Inferior parietal cortex (tissue), 1 donor: ENCODE data around the gene TAP1.

Source experiments
- DNase-seq: peaks from one replicate; pipeline ENCODE4 v3.0.0-alpha.2; 2016; ENCODE audit errors: extremely low spot score

The TAP1 gene

GRCh38 chr6:32865724-32866443 is 12.4 kb upstream of the TAP1 start:
- DNase-seq: no peak

DNA sequence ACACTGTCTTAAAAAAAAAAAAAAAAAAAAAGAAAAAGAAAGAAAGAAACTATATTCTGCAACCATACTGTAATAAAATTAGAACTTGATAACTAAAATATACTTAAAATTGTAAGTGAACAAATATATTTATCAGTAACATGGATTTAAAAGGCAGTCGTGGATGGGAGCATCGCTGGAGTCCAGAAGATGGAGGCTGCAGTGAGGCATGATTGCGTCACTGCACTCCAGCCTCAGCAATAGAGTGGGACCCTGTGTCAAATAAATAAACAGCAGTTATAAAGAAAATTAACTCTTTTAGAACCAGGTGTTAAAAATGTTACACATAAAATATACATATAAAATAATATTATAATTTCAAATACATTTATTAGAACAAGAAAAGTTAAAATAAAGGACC is 9.2 kb upstream of the TAP1 start:
- no peak for DNase-seq

DNA sequence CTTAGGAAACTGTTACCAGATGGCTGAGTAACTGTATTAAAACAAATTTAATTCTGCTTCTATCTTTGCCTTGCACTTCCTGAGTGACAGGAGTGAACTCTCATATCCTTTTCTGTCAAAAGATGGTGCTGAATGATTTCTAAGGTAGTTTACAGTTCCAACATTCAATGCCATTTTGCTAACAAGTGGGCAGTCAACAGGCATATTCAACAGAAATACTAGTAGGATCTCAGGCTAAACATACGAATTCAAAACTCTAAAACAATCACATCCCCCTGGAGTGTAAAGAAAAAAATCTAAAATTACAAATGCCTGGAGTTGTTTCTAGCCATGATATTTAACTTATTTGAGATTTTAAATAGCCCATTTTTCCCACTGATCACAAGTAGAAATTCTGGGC is 7.2 kb upstream of the TAP1 start:
- no peak for DNase-seq

GRCh38 chr6:32858194-32858593 is 4.7 kb upstream of the TAP1 start:
- DNase-seq: no peak

GRCh38 chr6:32857156-32857891 is 3.8 kb upstream of the TAP1 start:
- DNase-seq: no peak

DNA sequence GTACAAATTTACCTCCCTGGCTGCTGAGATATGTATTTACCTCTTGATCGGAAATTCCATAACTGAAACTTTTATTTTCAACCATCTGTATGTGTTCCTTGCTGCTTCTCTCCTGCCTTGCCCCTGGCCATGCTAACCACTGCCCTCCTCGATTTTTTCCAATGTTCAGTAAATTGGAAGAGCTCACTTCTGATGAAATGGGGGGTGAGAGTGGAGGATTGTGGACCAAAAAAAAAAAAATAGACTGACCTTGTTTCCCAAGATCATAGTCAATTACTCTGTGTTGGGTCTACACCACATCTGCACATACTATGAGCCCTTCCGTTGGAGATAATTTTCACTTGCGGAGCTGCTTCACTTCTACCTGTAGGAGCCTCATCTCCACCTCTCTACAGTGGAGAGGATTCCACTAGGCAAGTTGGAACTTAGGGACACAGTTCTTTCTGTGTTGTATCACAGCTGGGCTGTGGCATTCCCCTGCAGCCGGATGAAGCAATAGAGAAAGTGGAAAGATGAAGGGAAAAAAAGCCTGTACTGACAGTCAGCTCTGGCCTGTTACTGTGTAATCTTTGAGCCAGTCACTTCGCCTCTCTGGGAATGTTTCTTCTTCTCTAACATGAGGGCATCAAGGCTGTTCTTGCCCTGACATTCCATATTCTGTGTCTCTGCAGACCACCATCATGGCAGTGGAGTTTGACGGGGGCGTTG is 2.1 kb upstream of the TAP1 start:
- DNase-seq: no peak

DNA sequence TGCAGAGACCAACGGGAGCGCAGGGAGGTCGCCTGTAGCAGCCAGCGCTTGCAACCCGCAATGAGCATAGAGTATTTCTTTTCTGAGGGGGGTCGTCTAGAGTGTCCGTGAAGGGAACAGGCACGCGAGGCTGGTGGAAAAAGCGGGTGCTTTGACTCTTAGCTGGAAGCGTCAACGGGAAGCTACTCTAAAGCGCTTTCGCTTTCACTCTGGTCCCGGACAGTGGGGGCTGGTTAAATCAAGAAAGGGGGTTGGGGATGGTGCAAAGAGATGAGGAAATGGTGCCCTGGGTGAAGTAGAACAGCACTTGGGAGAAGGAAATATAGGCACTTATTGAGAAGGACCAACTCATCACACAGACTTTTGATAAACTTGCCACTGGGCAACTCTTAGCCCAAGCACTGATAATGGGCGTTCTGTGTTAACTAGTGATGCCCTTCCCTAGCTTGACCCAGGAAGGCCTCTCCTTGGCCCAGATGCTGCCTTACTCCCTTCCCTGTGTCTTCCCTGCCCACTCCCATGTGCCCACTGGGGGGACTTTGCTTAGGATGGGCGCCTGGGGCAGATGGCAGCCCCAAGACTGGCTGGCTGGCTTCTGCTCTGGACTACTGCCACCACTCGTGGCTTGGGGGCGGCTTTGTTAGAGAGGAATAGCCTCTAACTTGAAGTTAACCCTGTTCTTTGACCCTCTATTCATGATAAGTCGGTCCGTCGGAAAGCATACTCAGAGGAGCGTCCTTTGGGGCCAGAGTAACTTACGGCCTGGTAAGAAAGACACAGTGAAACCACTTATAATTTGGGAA is 1.1 kb upstream of the TAP1 start:
- DNase-seq: peak; percentile 45

- peak; percentile 51 for DNase-seq
These were observed 512 bp downstream of the TAP1 start for GRCh38 chr6:32852844-32853540.

DNA sequence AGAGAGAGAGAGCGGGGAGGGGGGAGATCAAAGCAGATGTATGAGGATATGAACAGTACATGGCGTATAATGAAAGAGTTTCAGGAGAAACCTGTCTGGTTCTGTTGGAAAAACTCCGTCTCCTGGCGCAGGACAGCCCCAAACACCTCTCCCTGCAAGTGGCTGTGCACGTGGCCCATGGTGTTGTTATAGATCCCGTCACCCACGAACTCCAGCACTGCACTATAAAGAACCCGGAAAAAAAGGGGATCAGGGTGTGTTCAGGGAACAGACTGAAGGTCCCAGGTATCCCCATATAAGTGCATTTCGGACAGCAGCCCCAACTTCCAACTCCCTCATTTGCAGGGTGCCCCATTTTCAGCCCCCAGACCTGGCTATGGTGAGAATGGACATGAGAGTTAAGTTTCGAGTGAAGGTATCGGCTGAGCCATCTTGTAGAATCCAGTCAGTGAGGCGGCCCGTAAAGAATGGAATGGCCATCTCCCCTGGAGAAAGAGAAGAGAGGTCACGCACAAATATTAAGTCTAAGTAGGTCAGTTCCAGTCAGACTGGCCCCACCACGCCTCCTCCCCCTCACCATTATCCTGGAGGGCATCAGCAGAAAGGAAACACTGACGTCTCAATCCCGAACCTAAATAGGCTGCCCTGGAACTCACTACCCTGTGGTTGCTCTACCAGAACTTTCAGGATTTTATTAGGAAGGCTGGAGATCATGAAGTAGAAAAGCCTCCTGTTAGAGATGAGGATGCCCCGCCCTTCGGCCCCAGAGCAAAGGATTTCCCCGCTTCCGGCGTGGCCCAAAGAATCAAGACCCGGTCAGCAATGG is 1.3 kb downstream of the TAP1 start:
- no peak for DNase-seq

GRCh38 chr6:32851025-32851424 is 2.5 kb downstream of the TAP1 start:
- DNase-seq: no peak

- DNase-seq: no peak
These were observed 4.4 kb downstream of the TAP1 start for GRCh38 chr6:32849126-32849525.

DNA sequence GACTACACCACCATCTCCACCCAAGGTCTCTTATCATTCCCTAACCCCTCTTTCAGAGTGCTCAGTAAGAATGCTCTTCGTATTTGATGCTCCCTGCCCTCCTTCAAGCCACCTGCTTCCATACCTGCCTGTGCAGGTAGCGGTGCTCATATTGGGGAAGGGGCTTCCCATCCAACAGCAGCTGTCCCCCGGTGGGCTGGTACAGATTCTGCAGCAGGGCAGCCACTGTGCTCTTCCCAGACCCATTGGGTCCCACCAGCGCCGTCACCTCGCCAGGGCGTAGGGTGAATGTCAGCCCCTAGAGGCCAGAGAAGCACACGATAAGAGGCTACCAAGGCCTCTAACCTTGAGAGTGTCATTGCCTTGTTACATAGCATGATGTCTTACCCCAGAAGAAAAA is 5.7 kb downstream of the TAP1 start:
- no peak for DNase-seq

DNA sequence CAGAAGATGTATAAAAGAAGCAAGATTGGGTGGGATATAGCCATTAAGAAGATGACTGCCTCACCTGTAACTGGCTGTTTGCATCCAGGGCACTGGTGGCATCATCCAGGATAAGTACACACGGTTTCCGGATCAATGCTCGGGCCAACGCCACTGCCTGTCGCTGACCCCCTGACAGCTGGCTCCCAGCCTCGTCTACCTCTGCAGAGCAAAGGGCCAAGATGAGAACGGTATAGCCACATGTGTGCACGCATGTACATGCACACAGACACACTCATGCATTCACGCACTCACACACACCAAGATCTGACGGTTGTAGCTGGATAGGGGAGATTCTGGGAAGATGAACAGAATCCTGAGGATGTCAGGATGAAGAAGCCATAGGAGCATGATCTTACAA is 6.5 kb downstream of the TAP1 start:
- no peak for DNase-seq

DNA sequence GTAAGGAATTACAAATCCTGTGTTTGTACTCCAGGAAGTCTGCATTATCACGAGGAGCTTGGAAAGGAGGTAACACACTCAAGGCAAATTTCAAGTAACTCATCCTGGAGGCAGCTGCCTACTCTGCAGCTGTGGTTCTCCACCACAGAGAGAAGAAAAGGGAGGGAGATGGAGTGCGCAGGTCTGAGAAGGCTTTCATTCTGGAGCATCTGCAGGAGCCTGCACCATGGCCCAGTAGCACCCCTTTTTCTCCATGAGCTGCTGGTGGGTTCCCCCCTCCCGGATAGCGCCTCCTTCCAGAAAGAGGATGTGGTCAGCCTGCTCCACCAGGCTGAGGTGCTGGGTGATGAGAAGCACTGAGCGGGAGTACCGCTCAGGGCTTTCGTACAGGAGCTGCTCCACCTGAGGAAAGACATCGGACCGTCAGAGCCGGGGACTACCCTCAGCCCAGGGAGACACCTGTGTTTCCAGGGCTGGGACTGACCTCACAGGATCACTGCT is 8.1 kb downstream of the TAP1 start:
- no peak for DNase-seq

DNA sequence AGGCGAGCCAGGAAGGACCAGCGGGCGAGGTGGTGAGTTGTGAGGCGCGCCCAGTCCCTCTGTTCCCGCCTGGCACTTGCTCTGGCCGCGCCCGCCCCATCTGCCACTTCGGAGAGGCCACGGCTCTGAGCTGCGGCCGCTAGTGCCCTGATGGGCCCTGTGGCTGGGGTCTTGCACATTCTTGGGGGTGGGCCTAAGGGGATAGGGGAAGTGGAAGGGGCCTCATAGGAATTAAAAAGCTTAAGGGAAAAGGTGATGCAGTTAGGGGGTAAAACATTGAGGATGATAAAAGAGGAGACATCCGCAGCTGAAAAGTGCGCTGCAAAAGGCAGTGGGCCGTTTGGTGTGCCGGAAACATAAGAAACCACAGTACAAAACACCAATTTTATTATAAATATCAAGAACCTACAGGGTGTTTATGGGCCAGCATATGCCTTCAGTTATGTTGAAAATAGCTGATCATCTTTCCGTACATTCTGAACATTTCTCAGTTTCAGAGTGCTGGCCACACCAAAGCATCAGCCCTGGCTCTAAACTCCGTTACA is 8.6 kb downstream of the TAP1 start:
- DNase-seq: no peak

DNA sequence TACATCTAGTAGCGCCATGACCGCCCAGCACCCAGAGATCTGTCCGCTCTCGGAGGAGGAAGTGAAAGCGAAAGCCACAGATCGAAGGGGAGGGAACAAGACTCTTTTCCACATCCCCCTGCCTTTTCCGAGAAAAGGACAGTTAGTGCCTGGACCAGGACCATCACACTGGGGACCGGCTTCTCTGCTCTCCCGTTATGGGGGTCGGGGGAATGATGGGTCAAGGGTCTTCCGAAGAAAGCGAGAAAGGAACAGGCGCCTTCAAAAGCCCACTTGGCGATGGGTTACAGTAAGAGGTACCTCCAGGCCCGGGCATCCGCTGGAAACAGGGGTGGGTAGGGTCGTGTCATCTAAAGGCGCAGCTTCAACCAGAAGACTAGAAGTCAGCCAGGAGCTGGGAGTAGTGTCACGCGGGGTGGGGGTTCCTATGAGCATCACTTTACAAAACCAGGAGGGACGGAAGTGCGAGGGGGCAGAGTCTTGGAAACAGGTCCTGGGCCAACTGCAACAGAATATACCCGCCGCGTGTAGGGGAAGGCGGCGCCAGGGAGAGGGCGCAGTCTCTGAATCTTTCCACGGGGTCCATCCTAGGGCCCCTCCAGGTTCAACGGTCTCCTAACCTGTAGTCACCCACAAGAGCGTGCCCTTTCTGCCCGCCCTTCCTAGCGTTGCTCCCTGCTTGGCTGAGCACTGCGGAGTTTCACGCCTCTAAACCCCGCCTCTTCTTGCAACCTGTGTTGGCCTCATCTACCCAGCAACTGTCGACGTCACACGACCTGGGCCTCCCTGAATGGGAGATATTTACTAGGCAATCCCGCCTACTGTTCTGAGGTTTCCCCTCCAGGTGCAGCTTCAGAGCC is 9.3 kb downstream of the TAP1 start, which contains the start of gene PSMB8:
Gene PSMB8, minus strand, starts transcription at position 69 of the 860 bp plus-strand sequence. Its CDS starts 51 bp downstream, at position 18.
- peak; percentile 94 for DNase-seq

DNA sequence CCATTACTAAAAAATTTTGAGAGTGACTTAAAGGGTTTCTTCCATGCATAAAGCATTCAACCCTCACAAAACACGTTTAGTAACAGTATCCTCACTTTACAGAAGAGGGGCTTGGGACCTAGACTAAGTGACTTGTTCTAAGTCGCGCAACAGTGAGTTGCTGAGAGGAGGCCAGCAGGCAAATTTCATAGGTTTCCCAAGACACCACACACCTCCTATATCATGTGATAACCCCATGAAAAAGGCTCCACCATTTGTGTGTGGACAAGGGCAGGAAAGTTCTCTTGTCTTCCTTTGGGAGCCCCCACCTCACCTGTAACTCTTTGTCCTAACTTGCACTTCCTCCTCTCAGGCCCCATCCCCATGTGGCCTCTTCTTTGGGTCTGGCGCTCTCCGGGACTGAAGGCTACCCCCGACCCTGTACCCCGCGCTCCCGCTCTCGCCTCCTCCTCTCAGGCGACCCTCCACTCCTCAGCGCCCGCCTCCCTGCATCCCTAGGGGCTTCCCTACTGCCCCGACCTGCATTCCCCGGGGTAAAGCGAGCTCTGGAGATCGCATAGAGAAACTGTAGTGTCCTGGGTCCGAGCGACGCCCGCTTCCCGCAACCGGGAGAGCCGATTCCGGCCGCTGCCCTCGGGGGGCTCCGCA is 10.0 kb downstream of the TAP1 start:
- no peak for DNase-seq

DNA sequence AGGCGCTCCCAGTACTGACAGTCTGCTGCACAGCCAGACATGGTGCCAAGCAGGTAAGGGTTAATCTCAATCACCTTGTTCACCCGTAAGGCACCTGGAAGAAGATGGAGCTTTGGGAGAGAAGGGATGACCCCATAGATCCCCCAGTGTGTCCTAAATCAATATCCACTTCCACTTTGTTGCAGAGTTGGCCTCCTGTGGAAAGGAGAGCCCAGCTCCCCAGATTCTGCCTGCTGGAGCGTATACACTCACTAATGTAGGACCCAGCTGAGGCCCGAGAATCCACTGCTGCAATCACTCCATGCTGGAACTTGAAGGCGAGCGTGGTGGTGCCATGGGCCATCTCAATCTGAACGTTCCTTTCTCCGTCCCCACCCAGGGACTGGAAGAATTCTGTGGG is 10.8 kb downstream of the TAP1 start:
- DNase-seq: no peak
